ENCODE measurements around the gene GIGYF2. TPM values are rescaled to one million over a fixed set of nuclear protein-coding genes. Genes with fewer than 3 reads are reported as not detected.
"Not testable (repeated sequence)": the region's sequence is repeated elsewhere in the genome, so short reads cannot be mapped to it uniquely, and the experiment has no call there.

The GIGYF2 gene
- total RNA-seq, 1 experiment from 2014 or later, result 37.0 TPM

DNA sequence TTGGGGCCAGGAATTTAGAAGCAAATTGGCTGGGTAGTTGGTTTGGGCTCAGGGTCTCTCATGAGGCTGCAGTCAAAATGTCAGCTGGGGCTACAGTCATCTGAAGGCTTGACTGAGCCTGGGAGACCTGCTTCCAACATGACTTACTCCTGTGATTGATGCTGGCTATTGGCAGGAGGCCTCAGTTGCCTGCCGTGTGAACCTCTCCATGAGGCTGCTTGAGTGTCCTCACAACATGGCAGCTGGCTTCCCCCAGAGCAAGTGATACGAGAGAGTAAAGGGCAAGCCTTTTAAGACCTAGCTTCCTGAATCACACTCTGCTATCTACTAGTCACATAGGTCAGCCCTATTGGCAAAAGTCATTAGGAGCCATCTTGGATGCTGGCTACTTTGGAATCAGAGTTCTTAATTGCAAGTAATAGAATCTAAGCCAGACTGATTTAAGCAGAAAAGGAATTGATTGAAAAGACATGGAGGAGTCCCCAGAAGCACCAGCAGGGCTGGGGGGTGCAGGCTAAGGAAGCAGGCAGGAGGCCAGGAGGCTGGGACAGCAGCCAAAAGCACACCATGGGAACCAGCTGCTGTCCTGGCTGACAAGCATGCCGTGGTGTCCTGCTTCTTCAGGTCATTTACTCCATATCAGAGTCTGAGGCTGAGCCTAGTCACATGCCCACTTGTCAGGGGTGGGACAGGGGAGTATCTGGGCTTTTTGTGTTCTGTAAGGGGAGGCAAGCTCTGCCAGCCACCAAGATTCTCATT is 7.8 kb upstream of the GIGYF2 start:
- DNase-seq (ENCODE audit: low spot score), result peak; percentile 36

DNA sequence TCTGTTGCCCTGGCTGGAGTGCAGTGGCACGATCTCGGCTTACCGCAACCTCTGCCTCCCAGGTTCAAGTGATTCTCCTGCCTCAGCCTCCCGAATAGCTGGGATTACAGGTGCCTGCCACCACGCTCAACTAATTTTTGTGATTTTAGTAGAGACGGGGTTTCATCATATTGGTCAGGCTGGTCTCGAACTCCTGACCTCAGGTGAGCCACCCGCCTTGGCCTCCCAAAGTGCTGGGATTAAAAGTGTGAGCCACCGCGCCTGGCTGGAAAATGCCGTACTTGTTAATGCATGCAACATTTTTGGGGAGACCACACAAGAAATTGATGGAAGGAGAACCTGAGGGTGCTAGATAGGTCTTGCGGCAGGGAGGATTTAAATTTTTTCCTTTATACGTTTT is 6.0 kb upstream of the GIGYF2 start:
- not testable (repeated sequence) for DNase-seq (ENCODE audit: low spot score)

DNA sequence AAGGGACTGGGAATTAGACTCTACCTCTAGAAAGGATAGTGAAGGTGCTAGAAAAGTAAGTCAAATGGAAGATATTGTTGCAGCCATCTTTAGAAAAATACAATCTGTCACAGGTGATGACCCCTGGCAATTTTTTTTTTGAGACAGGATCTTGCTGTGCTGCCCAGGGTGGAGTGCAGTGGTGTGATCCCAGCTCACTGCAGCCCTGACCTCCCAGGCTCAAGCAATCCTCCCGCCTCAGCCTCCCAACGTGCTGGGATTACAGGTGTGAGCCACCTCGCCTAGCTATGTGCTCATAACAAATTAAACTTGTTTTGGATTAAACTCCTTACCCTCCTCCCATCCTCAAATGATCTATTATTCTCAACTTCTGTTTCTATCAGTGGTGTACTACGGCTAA is 3.8 kb upstream of the GIGYF2 start:
- DNase-seq (ENCODE audit: low spot score), result no peak

GRCh38 chr2:232696609-232697058 is 497 bp upstream of the GIGYF2 start:
- DNase-seq (ENCODE audit: low spot score), result no peak

GRCh38 chr2:232697807-232698110 is 628 bp downstream of the GIGYF2 start:
- no peak for DNase-seq (ENCODE audit: low spot score)

DNA sequence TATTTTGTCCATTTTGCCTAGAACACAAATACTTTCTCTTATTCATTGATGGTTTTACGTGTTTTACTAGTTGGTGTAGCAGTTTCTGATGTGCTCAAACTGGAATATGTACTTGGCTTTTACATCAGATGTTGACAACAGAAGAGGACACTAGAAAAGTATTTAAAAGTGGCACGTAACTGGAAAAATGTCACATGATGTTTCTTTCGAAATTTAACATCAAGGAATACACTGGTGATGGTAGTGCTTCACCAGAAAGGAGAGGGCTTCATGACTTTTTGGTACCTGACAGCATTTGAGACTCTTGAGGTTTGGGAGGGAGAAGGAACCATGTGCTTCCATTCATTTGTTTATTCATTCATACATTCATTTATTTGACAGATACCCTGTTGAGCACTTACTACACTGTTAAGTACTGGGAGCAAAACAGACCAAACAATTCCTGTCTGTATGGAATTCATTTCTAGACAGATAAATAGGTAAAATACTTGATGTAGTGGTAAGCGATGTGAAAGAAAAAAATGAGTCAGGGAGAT is 1.5 kb downstream of the GIGYF2 start:
- no peak for DNase-seq (ENCODE audit: low spot score)

DNA sequence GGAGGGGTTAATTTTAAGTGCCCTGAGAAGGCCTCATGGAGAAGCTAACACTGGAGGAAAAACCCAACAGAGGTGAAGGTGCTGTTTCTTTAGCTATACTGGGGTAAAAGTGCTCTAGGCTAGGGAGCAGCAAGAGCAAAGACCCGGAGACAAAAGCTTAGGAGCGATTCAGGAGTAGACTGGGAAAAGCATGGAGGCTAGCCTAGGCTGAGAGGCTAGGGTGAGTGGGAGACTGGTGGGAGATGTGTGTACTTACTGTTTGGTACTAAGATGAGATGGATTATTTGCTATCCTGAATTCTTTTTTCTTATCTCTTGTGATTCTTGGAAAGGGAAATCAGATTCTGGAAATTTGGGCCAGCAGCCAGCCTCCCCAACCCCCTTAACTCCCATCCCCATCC is 2.0 kb downstream of the GIGYF2 start:
- no peak for DNase-seq (ENCODE audit: low spot score)

DNA sequence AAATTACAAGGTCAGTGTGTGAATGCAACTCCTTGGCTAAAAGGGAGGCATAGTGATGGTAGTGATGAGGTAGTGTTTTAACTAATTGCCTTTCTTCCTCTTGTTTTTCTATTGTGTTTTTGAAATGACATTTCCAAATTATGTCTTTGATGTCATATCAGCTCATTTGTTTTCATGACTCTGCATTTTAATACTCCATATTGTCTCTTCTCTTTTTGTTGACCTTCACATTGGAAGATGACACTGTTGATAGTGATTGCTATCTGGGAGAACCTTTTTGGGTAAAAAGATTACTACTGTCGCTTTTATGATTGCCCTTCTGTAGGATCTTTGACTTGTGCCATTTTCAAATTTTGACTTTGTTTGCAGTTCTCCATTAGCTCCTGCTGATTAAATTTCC is 3.0 kb downstream of the GIGYF2 start:
- DNase-seq (ENCODE audit: low spot score), result no peak

- no peak for DNase-seq (ENCODE audit: low spot score)
These were observed 9.9 kb downstream of the GIGYF2 start for GRCh38 chr2:232707076-232707475.

- DNase-seq (ENCODE audit: low spot score), result no peak
These were observed 16.4 kb downstream of the GIGYF2 start for GRCh38 chr2:232713505-232713904.

- DNase-seq (ENCODE audit: low spot score), result no peak
These were observed 17.8 kb downstream of the GIGYF2 start for GRCh38 chr2:232714969-232715368.

DNA sequence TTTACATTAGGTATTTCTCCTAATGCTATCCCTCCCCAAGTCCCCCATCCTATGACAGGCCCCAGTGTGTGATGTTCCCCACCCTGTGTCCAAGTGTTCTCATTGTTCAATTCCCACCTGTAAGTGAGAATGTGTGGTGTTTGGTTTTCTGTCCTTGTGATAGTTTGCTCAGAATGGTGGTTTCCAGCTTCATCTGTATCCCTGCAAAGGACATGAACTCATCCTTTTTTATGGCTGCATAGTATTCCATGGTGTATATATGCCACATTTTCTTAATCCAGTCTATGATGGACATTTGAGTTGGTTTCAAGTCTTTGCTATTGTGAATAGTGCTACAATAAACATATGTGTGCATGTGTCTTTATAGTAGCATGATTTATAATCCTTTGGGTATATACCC is 22.9 kb downstream of the GIGYF2 start:
- DNase-seq (ENCODE audit: low spot score), result not testable (repeated sequence)

DNA sequence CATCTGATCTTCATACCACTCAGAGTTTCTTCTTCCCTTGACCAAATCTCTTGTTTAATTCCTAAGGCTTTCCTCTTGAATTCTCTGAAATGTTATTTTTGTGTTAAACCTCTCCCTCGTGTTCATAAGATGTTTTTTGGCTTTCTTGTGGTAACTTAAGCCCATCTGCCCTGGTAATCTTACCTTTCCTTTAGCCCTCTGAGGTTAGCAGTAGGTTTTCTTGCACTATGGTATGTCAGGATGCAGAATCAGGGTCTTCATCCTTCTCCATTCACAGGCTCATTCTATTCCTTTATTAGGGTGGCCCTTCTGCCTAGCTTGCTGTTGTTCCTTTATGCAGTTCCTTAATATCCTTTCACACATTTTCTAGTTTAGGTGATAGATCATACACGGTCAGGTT is 24.1 kb downstream of the GIGYF2 start:
- DNase-seq (ENCODE audit: low spot score), result no peak

DNA sequence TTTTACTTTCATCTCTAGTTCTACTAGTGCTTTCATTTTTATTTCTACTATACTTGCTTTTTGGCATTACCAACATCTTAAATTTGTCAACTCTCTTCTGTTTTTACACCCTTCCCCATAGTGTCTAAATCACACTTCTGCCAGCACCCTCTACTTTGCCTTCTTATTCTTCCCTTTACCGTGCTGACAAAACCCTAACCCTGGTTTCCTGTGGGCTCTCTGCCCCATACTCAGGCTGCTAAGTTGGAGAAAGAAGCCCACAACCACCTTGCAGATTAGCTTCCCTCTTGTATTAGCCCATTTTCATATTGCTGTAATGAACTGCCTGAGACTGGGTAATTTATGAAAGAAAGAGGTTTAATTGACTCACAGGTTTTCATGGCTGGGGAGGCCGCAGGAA is 24.8 kb downstream of the GIGYF2 start:
- DNase-seq (ENCODE audit: low spot score), result no peak

DNA sequence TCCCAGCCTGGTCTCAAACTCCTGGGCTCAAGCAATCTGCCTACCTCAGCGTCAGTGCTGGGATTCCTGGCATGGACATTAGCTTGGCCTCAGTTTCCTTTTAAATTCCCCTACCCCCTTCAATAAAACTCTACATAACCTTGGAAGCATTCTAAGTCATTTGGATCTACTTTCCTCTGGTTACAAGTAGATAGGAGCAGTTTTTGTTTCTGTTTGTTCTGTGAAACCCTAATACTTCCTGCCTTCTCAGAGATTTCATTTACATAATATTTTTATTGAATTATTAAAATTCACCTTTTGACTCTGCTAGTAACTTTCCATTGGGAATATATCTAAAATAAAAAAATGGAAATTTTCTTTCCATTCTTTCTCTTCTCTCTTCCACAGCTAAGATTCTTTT is 25.9 kb downstream of the GIGYF2 start:
- no peak for DNase-seq (ENCODE audit: low spot score)

- no peak for DNase-seq (ENCODE audit: low spot score)
These were observed 31.7 kb downstream of the GIGYF2 start for GRCh38 chr2:232728785-232729184.

DNA sequence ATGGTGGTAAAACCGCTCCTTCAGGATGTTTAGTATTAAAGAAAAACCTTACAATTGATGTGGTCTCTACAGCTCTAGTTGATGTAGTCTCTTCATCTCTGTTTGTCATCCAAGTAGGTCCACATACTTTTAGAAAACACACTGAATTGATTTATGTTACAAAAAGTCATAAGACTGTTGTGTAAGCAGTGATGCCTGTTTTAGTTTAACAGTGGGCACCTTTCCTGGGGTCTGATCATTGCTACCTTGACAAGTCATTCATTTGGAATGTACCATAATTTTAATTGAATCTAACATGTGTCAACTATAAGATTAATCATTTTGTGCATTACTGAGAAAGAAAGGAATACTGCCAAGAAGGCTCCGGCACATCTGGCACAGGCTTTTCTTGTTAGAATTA is 34.3 kb downstream of the GIGYF2 start:
- no peak for DNase-seq (ENCODE audit: low spot score)

GRCh38 chr2:232741294-232741693 is 44.2 kb downstream of the GIGYF2 start:
- DNase-seq (ENCODE audit: low spot score), result no peak

DNA sequence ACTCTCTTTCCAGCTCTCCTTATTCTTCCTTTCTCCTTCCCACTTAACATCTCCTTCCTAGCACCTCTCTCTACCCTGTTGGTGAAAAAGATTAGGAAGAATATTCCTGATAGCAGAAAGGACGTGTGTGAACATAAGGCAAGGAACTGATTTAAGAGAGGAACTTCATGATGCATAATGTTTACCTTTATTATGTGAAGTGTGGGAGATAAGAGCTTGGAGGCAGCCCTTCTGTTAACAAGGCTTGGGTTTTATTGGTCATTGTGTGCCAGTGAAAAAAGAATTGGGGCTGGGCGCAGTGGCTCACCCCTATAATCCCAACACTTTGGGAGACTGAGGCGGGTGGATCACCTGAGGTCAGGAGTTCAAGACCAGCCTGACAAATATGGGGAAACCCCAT is 44.8 kb downstream of the GIGYF2 start:
- DNase-seq (ENCODE audit: low spot score), result no peak

- DNase-seq (ENCODE audit: low spot score), result no peak
These were observed 47.8 kb downstream of the GIGYF2 start for GRCh38 chr2:232744963-232745362.

- no peak for DNase-seq (ENCODE audit: low spot score)
These were observed 50.9 kb downstream of the GIGYF2 start for GRCh38 chr2:232748038-232748437.

GRCh38 chr2:232749331-232749730 is 52.2 kb downstream of the GIGYF2 start:
- DNase-seq (ENCODE audit: low spot score), result no peak

GRCh38 chr2:232750135-232750671 is 53.1 kb downstream of the GIGYF2 start:
- DNase-seq (ENCODE audit: low spot score), result no peak

GRCh38 chr2:232757905-232758304 is 60.8 kb downstream of the GIGYF2 start:
- DNase-seq (ENCODE audit: low spot score), result no peak
